Neural cell (in vitro differentiated cells): Measurements from ENCODE around the gene AEBP1. TPM values are rescaled to one million over a fixed set of nuclear protein-coding genes. Genes with fewer than 3 reads are reported as not detected.

Experiments used
- H2AFZ ChIP-seq: fragments of 200-600, 300-800 bp; sonication (generic), shearing (Covaris generic); 2 replicates; pipeline ENCODE4 v1.6.0; 2014; ENCODE audit warnings: low read depth, mild to moderate bottlenecking, antibody characterized with exemption, low read length, moderate library complexity
- H3F3A ChIP-seq: fragments of 200-600 bp; shearing (Covaris generic); 2 replicates; pipeline ENCODE4 v1.6.1; 2016; ENCODE audit warnings: mild to moderate bottlenecking, moderate library complexity, mixed read lengths, antibody characterized with exemption, low read length; ENCODE audit not compliant: insufficient read depth, poor library complexity, severe bottlenecking
- H3K27ac ChIP-seq: fragments of 200-600, 300-800 bp; sonication (generic), shearing (Covaris generic); 2 replicates; pipeline ENCODE4 v1.5.1; 2014; ENCODE audit warnings: mild to moderate bottlenecking, low read length, moderate library complexity
- H3K27me3 ChIP-seq: fragments of 300-800, 200-600 bp; sonication (generic), shearing (Covaris generic); 2 replicates; pipeline ENCODE4 v1.6.0; 2014; ENCODE audit warnings: mild to moderate bottlenecking, low read depth, low read length, moderate library complexity; ENCODE audit not compliant: insufficient read depth
- H3K36me3 ChIP-seq: fragments of 300-800, 200-600 bp; sonication (generic), shearing (Covaris generic); 2 replicates; pipeline ENCODE4 v1.5.1; 2014; ENCODE audit warnings: mild to moderate bottlenecking, antibody characterized with exemption, low read length, moderate library complexity; ENCODE audit not compliant: insufficient read depth
- H3K4me2 ChIP-seq: fragments of 300-800, 200-600 bp; sonication (generic), shearing (Covaris generic); 2 replicates; pipeline ENCODE4 v1.6.0; 2014; ENCODE audit warnings: mild to moderate bottlenecking, low read length
- H3K4me3 ChIP-seq: fragments of 300-800, 200-600 bp; sonication (generic), shearing (Covaris generic); 2 replicates; pipeline ENCODE4 v1.5.1; 2014; ENCODE audit warnings: mild to moderate bottlenecking, low read length, moderate library complexity
- H3K79me2 ChIP-seq: fragments of 200-600 bp; shearing (Covaris generic); replicated peaks from 2 replicates; pipeline ENCODE4 v1.6.0; 2014; ENCODE audit warnings: mild to moderate bottlenecking, low read length, moderate library complexity; ENCODE audit not compliant: insufficient read depth
- H3K9ac ChIP-seq: fragments of 300-800, 200-600 bp; sonication (generic), shearing (Covaris generic); 2 replicates; pipeline ENCODE4 v1.6.1; 2016; ENCODE audit warnings: mild to moderate bottlenecking, low read length, mixed read lengths
- H3K9me2 ChIP-seq: fragments of 200-600 bp; shearing (Covaris generic); 2 replicates; pipeline ENCODE4 v1.6.1; 2016; ENCODE audit warnings: mild to moderate bottlenecking, low read length, mixed read lengths; ENCODE audit not compliant: insufficient read depth
- H3K9me3 ChIP-seq: fragments of 200-600, 300-800 bp; sonication (generic), shearing (Covaris generic); 2 replicates; pipeline ENCODE4 v1.6.1; 2016; ENCODE audit warnings: mild to moderate bottlenecking, mixed run types, low read length, moderate library complexity, mixed read lengths
- H4K20me1 ChIP-seq: fragments of 200-600 bp; shearing (Covaris generic); 2 replicates; pipeline ENCODE4 v1.6.1; 2016; ENCODE audit warnings: mild to moderate bottlenecking, mixed run types; ENCODE audit not compliant: insufficient read depth
- EP300 ChIP-seq: fragments of 450-650 bp; conservative IDR thresholded peaks from 2 replicates; pipeline ENCODE4 v1.6.1; 2014; ENCODE audit warnings: antibody characterized with exemption, mild to moderate bottlenecking, moderate library complexity; ENCODE audit not compliant: poor library complexity, severe bottlenecking
- EZH2 ChIP-seq: fragments of 200-600, 300-800 bp; shearing (Covaris generic), sonication (generic); IDR thresholded peaks from 2 replicates; pipeline ENCODE4 v1.6.1; 2014; ENCODE audit warnings: antibody characterized with exemption, low read length, borderline replicate concordance, mild to moderate bottlenecking; ENCODE audit not compliant: insufficient read depth, poor library complexity, severe bottlenecking
- MXI1 ChIP-seq: fragments of 450-650 bp; conservative IDR thresholded peaks from 2 replicates; pipeline ENCODE4 v1.6.1; 2014; ENCODE audit warnings: antibody characterized with exemption, mild to moderate bottlenecking; ENCODE audit not compliant: poor library complexity, severe bottlenecking
- POLR2AphosphoS5 ChIP-seq: IDR thresholded peaks from 2 replicates; pipeline ENCODE4 v1.6.1; 2012
- RAD21 ChIP-seq: fragments of 450-650 bp; conservative IDR thresholded peaks from 2 replicates; pipeline ENCODE4 v1.6.1; 2014; ENCODE audit warnings: antibody characterized with exemption, mild to moderate bottlenecking, moderate library complexity
- SMC3 ChIP-seq: fragments of 450-650 bp; conservative IDR thresholded peaks from 2 replicates; pipeline ENCODE4 v1.6.1; 2014; ENCODE audit warnings: antibody characterized with exemption, mild to moderate bottlenecking, moderate library complexity; ENCODE audit not compliant: poor library complexity
- TAF1 ChIP-seq: IDR thresholded peaks from 2 replicates; pipeline ENCODE4 v1.6.1; 2012; ENCODE audit warnings: low read depth
- polyA plus RNA-seq: library from polyadenylated mRNA; depleted of rRNA; stranded (reverse); fragments of >200 nt; gene quantifications from 2 replicates; pipeline ENCODE4 v1.2.3, GENCODE V29; 2014
- TF ChIP-seq, protein P1 (sequence below): IDR thresholded peaks from 2 replicates; pipeline ENCODE4 v1.6.1; 2012; ENCODE audit warnings: borderline replicate concordance
- TF ChIP-seq, protein P2 (sequence below): fragments of 450-650 bp; IDR thresholded peaks from 2 replicates; pipeline ENCODE4 v1.5.1; 2014; ENCODE audit warnings: antibody characterized with exemption, mild to moderate bottlenecking, moderate library complexity; ENCODE audit not compliant: poor library complexity, severe bottlenecking

The AEBP1 gene
- polyA plus RNA-seq, 1 donor from 2014 or later: 0.30 TPM

DNA sequence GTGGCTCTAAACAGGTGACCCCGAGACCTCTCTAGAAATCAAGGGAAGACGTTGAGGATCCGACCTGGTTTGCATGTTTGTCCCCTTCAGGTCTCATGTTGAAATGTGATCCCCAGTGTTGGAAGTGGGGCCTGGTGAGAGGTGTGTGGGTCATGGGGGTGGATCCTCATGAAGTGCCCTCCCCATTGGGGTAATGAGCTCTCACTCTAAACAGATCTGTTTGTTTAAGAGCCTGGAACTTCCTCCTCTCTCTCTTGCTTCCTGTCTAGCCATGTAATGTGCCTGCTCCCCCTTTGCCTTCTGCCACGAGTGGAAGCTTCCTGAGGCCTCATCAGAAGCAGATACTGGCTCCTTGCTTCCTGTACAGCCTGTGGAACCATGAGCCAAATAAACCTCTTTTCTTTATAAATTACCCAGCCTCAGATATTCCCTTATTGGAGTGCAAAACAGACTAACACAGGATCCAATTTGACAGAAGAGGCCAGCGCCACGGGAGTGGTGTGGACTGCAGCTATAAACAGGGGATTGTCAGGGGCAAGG lies 11.0 kb upstream of the AEBP1 start:
- Histone ChIP-seq H3K4me2 (no peak overlapping the region), H3K9me3 (no peaks in the 10 kb centered on the region), H3K9ac (no peak overlapping the region), H3K36me3 (no peaks in the 10 kb centered on the region), H3K9me2 (no peaks in the 10 kb centered on the region), H3K4me3 (no peak overlapping the region), H3F3A (no peaks in the 10 kb centered on the region), H3K27me3 (no peaks in the 10 kb centered on the region), H4K20me1 (no peaks in the 10 kb centered on the region), H3K27ac (no peak overlapping the region), H2AFZ (no peak overlapping the region), H3K79me2 (no peaks in the 10 kb centered on the region)
- no peak for TF ChIP-seq RAD21
- no peak for TF ChIP-seq MXI1

DNA sequence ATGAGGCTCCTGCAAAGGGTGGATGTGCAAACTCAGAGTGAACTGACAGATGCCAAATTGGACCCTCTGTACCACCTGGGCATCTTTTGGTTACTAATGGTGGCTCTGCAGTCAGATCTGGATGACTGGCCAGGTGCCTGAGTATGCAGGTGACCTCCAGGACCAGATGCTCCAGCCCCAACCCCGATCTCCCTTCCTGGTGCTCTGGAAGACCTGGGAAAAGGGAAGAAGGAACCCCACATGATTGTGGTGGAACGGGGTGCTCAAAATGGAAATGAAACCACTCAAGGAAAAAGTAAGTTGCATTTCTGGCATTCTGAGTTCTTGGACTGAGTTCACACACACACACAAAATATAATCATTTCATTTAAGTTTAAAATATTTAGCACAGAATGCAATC lies 9.8 kb upstream of the AEBP1 start:
- H3K9me2 ChIP-seq: no peaks in the 10 kb centered on the region
- H3K36me3 ChIP-seq: no peaks in the 10 kb centered on the region
- H3K79me2 ChIP-seq: no peaks in the 10 kb centered on the region
- H3K27me3 ChIP-seq: no peaks in the 10 kb centered on the region
- H3K4me3 ChIP-seq: no peak overlapping the region
- TF ChIP-seq EP300: no peak
- no peak for TF ChIP-seq RAD21
- no peak for TF ChIP-seq POLR2AphosphoS5
- TF ChIP-seq EZH2: no peak
- no peak for TF ChIP-seq MXI1
- TF ChIP-seq TAF1: no peak
- TF ChIP-seq, protein P1, sequence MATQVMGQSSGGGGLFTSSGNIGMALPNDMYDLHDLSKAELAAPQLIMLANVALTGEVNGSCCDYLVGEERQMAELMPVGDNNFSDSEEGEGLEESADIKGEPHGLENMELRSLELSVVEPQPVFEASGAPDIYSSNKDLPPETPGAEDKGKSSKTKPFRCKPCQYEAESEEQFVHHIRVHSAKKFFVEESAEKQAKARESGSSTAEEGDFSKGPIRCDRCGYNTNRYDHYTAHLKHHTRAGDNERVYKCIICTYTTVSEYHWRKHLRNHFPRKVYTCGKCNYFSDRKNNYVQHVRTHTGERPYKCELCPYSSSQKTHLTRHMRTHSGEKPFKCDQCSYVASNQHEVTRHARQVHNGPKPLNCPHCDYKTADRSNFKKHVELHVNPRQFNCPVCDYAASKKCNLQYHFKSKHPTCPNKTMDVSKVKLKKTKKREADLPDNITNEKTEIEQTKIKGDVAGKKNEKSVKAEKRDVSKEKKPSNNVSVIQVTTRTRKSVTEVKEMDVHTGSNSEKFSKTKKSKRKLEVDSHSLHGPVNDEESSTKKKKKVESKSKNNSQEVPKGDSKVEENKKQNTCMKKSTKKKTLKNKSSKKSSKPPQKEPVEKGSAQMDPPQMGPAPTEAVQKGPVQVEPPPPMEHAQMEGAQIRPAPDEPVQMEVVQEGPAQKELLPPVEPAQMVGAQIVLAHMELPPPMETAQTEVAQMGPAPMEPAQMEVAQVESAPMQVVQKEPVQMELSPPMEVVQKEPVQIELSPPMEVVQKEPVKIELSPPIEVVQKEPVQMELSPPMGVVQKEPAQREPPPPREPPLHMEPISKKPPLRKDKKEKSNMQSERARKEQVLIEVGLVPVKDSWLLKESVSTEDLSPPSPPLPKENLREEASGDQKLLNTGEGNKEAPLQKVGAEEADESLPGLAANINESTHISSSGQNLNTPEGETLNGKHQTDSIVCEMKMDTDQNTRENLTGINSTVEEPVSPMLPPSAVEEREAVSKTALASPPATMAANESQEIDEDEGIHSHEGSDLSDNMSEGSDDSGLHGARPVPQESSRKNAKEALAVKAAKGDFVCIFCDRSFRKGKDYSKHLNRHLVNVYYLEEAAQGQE: no peak
- TF ChIP-seq SMC3: no peak
- TF ChIP-seq, protein P2, sequence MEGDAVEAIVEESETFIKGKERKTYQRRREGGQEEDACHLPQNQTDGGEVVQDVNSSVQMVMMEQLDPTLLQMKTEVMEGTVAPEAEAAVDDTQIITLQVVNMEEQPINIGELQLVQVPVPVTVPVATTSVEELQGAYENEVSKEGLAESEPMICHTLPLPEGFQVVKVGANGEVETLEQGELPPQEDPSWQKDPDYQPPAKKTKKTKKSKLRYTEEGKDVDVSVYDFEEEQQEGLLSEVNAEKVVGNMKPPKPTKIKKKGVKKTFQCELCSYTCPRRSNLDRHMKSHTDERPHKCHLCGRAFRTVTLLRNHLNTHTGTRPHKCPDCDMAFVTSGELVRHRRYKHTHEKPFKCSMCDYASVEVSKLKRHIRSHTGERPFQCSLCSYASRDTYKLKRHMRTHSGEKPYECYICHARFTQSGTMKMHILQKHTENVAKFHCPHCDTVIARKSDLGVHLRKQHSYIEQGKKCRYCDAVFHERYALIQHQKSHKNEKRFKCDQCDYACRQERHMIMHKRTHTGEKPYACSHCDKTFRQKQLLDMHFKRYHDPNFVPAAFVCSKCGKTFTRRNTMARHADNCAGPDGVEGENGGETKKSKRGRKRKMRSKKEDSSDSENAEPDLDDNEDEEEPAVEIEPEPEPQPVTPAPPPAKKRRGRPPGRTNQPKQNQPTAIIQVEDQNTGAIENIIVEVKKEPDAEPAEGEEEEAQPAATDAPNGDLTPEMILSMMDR: no peak
- H2AFZ ChIP-seq: no peak overlapping the region
- H3K9ac ChIP-seq: no peak overlapping the region
- no peak overlapping the region for H3K27ac ChIP-seq
- no peaks in the 10 kb centered on the region for H3F3A ChIP-seq
- no peaks in the 10 kb centered on the region for H4K20me1 ChIP-seq
- no peaks in the 10 kb centered on the region for H3K9me3 ChIP-seq
- H3K4me2 ChIP-seq: no peak overlapping the region
